ENCODE data around the gene UQCRH.

The UQCRH gene

GRCh38 chr1:46303038-46303871 lies at the start of gene UQCRH, which contains the start of gene LRRC41:
Gene UQCRH (plus strand): TSS chr1:46303698. CDS start chr1:46303767, 69 bp downstream.
Gene LRRC41 (minus strand): TSS chr1:46303616. CDS start chr1:46303322, 294 bp downstream.
- peak; percentile 95 for DNase-seq

GRCh38 chr1:46254668-46255067 lies 48.8 kb upstream of the UQCRH start:
- DNase-seq, result no peak

- DNase-seq, result no peak
Measured at GRCh38 chr1:46256523-46256922, 47.0 kb upstream of the UQCRH start.

- DNase-seq, result no peak
Measured at GRCh38 chr1:46262508-46262907, 41.0 kb upstream of the UQCRH start.

- no peak for DNase-seq
Measured at GRCh38 chr1:46263146-46263545, 40.4 kb upstream of the UQCRH start.

GRCh38 chr1:46268578-46268977 lies 34.9 kb upstream of the UQCRH start:
- no peak for DNase-seq

GRCh38 chr1:46274225-46275029 lies 29.1 kb upstream of the UQCRH start:
- no peak for DNase-seq

GRCh38 chr1:46275030-46275337 lies 28.5 kb upstream of the UQCRH start:
- no peak for DNase-seq

- DNase-seq, result no peak
Measured at GRCh38 chr1:46277658-46278373, 25.7 kb upstream of the UQCRH start.

GRCh38 chr1:46278807-46279206 lies 24.7 kb upstream of the UQCRH start:
- no peak for DNase-seq

- no peak for DNase-seq
Measured at GRCh38 chr1:46280092-46280491, 23.4 kb upstream of the UQCRH start.

- no peak for DNase-seq
Measured at GRCh38 chr1:46281021-46281420, 22.5 kb upstream of the UQCRH start.

GRCh38 chr1:46284058-46284457 lies 19.4 kb upstream of the UQCRH start:
- no peak for DNase-seq

GRCh38 chr1:46284597-46285564 lies 18.6 kb upstream of the UQCRH start:
- DNase-seq, result no peak

- peak; percentile 66 for DNase-seq
Measured at GRCh38 chr1:46285730-46286477, 17.6 kb upstream of the UQCRH start.

- DNase-seq, result no peak
Measured at GRCh38 chr1:46288485-46289133, 14.9 kb upstream of the UQCRH start.

GRCh38 chr1:46289134-46289494 lies 14.4 kb upstream of the UQCRH start:
- DNase-seq, result no peak

- DNase-seq, result no peak
Measured at GRCh38 chr1:46289976-46290375, 13.5 kb upstream of the UQCRH start.

GRCh38 chr1:46295306-46295705 lies 8.2 kb upstream of the UQCRH start:
- no peak for DNase-seq

- DNase-seq, result no peak
Measured at GRCh38 chr1:46298387-46298786, 5.1 kb upstream of the UQCRH start.
